SU-DHL-6 (cell line): ENCODE results near the gene AKR1B15.

Source experiments
- EZH2phosphoT487 ChIP-seq: fragments of 200-600 bp; sonication (generic), shearing (Covaris generic); conservative IDR thresholded peaks from 2 replicates; pipeline ENCODE4 v1.6.1; 2018; ENCODE audit warnings: mild to moderate bottlenecking, antibody characterized with exemption, low read length, moderate library complexity, mixed read lengths
- TF ChIP-seq, protein P1 (sequence below): fragments of 200-600 bp; sonication (generic); IDR thresholded peaks from one replicate; pipeline ENCODE4 v1.5.1; 2017; ENCODE audit warnings: antibody characterized with exemption, mild to moderate bottlenecking, low read length, moderate library complexity; ENCODE audit not compliant: insufficient read depth, poor library complexity, severe bottlenecking

DNA sequence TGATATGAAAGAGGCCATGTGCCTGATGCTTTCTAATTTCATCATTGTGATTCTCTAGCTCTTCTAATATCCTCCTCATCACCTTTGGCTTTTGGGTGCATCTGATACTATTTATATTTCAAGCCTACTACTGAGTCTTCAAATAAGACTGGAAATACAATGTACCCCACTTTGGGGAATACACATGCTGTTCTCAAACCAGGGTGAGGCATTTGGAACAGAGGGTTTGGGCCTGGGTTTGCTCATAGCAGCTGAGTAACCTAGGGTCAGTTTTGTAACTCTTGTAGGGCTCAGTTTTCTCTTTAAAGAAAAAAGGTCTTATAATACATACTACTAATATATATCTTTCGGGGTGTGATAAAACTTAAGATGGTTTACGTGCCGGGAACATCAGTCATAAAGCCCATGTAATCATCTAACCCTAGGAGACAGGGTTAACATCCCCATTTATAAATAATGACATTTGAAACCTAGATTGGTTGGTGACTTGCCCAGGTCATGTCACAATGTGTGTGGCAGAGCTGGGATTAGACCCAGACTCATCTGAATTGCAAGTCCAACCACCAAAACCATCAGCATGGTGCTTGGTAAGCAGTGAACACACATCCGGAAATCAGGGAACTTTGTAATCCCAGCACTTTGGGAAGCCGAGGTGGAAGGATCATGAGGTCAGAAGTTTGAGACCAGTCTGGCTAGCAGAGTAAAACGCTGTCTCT is 23.0 kb downstream of the AKR1B15 start:
- TF ChIP-seq, protein P1, sequence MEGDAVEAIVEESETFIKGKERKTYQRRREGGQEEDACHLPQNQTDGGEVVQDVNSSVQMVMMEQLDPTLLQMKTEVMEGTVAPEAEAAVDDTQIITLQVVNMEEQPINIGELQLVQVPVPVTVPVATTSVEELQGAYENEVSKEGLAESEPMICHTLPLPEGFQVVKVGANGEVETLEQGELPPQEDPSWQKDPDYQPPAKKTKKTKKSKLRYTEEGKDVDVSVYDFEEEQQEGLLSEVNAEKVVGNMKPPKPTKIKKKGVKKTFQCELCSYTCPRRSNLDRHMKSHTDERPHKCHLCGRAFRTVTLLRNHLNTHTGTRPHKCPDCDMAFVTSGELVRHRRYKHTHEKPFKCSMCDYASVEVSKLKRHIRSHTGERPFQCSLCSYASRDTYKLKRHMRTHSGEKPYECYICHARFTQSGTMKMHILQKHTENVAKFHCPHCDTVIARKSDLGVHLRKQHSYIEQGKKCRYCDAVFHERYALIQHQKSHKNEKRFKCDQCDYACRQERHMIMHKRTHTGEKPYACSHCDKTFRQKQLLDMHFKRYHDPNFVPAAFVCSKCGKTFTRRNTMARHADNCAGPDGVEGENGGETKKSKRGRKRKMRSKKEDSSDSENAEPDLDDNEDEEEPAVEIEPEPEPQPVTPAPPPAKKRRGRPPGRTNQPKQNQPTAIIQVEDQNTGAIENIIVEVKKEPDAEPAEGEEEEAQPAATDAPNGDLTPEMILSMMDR = no peak
- TF ChIP-seq EZH2phosphoT487 = no peak
